GM12801 (cell line): ENCODE data around the gene MRPS6.

Experiments used
- CTCF ChIP-seq: IDR thresholded peaks from one replicate; pipeline ENCODE4 v1.5.1; 2011; ENCODE audit warnings: control low read depth; ENCODE audit not compliant: insufficient read length; ENCODE audit errors: extremely low read depth

MRPS6 gene

DNA sequence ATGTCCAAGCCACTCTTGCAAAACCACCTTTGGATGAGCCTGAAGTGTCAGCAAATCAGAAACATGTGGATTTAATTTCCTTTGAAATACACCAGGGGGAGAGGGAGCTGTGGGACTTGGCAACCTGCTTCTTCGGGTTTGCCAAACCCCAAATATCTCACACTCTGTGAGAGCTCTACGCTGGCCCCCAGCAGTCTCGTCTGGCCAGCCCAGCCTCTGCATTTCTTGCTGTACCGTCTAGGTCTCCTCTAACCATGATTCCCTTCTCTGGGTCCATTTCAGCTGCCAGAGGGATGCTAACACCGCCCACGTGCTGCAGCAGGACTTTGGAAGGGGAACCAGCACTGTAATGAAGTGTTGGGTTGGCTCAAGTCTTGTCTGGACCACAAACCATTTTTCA is 114.6 kb downstream of the MRPS6 start:
- TF ChIP-seq CTCF = no peak

DNA sequence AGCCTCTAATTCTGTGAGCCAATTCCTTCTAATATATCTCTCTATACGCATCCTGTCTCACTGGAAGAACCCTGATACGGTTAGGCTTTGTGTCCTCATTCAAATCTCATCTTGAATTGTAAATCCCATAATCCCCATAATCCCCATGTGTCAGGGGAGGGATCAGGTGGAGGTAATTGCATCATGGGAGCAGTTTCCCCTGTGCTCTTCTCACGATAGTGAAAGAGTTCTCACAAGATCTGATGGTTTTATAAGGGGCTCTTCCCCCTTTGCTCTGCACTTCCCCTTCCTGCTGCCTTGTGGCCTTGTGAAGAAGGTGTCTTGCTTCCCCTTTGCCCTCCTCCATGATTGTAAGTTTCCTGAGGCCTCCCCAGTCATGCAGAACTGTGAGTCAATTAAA is 116.1 kb downstream of the MRPS6 start:
- no peak for TF ChIP-seq CTCF

DNA sequence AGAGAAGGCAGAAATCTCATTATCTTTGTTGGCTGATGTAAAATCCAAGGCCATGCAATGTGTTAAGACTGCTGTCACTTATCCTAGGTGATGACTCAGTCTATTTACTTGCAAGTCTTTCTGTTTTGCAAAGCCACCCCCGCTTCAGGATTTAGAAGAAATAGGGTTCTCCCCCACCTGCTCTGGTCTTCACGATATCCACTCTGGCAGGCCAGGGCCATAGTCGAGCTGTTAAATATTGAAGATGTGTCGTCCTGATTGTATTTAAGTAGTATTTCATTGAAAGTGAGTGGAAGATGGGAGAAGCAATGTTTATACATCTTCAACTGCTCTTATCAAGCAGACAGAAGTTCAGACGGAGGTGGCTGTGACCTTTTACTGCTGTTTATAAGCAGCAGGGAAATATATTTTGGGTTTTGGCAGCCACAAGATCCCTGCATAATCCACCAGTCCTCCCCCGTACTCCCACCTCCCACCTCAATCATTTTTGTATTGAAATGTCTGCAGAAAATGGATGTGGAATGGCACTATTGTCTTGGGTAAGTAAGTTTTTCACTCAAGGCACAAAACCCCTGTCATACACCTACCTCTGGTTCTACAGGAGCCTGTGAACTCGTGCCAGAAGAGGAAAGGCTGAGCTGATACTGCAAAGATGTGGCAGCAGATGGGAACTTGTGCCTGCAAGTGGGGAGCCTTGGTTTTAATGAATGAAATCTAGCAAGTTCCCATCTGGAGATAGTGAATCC is 117.4 kb downstream of the MRPS6 start:
- TF ChIP-seq CTCF = no peak

- TF ChIP-seq CTCF = no peak
Observed at GRCh38 chr21:34191876-34192275, 118.5 kb downstream of the MRPS6 start.
